Measurements from ENCODE around the gene RIN1. TPM values are rescaled to one million over a fixed set of nuclear protein-coding genes. Genes with fewer than 3 reads are reported as not detected.

RIN1 gene
- total RNA-seq, 4 donors from 2014 or later, result 8.8 to 43.8 (median 14.4) TPM

- H3K27ac ChIP-seq, result peak overlapping the region; percentile 91 to 95 (median 94)
- H3K4me3 ChIP-seq, result peak overlapping the region in 3 of 4 donors; percentile 16 to 63 (median 30)
- H3K27me3 ChIP-seq, result no peaks in the 10 kb centered on the region
- DNase-seq, result no peak
- H3K4me1 ChIP-seq, result peaks cover 16 to 44% (median 31%) of the 10 kb centered on the region in 4 donors
- TF ChIP-seq POLR2AphosphoS5 (IDR thresholded peaks at IDR 0.05), result no peak
- TF ChIP-seq POLR2A (IDR thresholded peaks at IDR 0.05), result no peak
- TF ChIP-seq EP300 (IDR thresholded peaks at IDR 0.05; ENCODE audit: low read depth), result no peak
- no peak for TF ChIP-seq CTCF (IDR thresholded peaks at IDR 0.05)
- no peaks in the 10 kb centered on the region for H3K9me3 ChIP-seq
- 52% methylated on average over 30 of the region's 38 CpGs; no CpG with 5 or more reads in 1 of the 2 donors for WGBS, 2 donors (ENCODE audit: low coverage in 1 of 2)
- in situ Hi-C loops (cut with MboI; ENCODE audit: low pct_ligation_motif_present in 1 of 4, low pct_unique_long_range_greater_than_20kb in 1 of 4, low sequenced_read_pairs in 3 of 4) (no loop called here), intact Hi-C loops (cut with DNase I; ENCODE audit: low total_unique reads) (no loop called here)
- H3K36me3 ChIP-seq, result no peaks in the 10 kb centered on the region
Observed at GRCh38 chr11:66313321-66314185, 22.7 kb downstream of the RIN1 start.

- in situ Hi-C loops (cut with MboI; ENCODE audit: low pct_ligation_motif_present in 1 of 4, low pct_unique_long_range_greater_than_20kb in 1 of 4, low sequenced_read_pairs in 3 of 4) (no loop called here), intact Hi-C loops (cut with DNase I; ENCODE audit: low total_unique reads) (no loop called here)
Observed at GRCh38 chr11:66312549-66313320, 23.5 kb downstream of the RIN1 start.

GRCh38 chr11:66311965-66312548 lies 24.2 kb downstream of the RIN1 start:
- H3K4me1 ChIP-seq, result peaks cover 7 to 31% (median 20%) of the 10 kb centered on the region in 4 donors
- peak overlapping the region; percentile 18 to 63 (median 42) for H3K4me3 ChIP-seq
- peak overlapping the region; percentile 91 to 95 (median 94) for H3K27ac ChIP-seq
- no peaks in the 10 kb centered on the region for H3K9me3 ChIP-seq
- intact Hi-C loops (cut with DNase I; ENCODE audit: low total_unique reads) (loop anchor here (2.0 kb wide), 1 partner anchor 17 kb away; no protein-coding TSS in a partner anchor), in situ Hi-C loops (cut with MboI; ENCODE audit: low pct_ligation_motif_present in 1 of 4, low pct_unique_long_range_greater_than_20kb in 1 of 4, low sequenced_read_pairs in 3 of 4) (no loop called here)
- no peaks in the 10 kb centered on the region for H3K36me3 ChIP-seq
- H3K27me3 ChIP-seq, result no peaks in the 10 kb centered on the region
- no peak for TF ChIP-seq EP300 (IDR thresholded peaks at IDR 0.05; ENCODE audit: low read depth)
- TF ChIP-seq POLR2A (IDR thresholded peaks at IDR 0.05), result peak; percentile 46
- peak; percentile 16 to 69 (median 56) for TF ChIP-seq POLR2AphosphoS5 (IDR thresholded peaks at IDR 0.05)
- peak in 4 of 5 experiments; percentile 89 to 97 (median 93) for TF ChIP-seq CTCF (IDR thresholded peaks at IDR 0.05)
- DNase-seq, result peak; percentile 95
- WGBS, 2 donors (ENCODE audit: low coverage in 1 of 2), result 0% methylated on average over 5 to 44 of the region's 44 CpGs

More at GRCh38 chr11:66312549-66313320, 23.5 kb downstream of the RIN1 start:
- peak; percentile 99 for DNase-seq
- Histone ChIP-seq H3K4me3 (peak overlapping the region; percentile 18 to 63 (median 42)), H3K36me3 (no peaks in the 10 kb centered on the region), H3K27me3 (no peaks in the 10 kb centered on the region), H3K4me1 (peaks cover 9 to 36% (median 25%) of the 10 kb centered on the region in 4 donors), H3K27ac (peak overlapping the region; percentile 91 to 95 (median 94)), H3K9me3 (no peaks in the 10 kb centered on the region)
- 5% methylated on average over 49 of the region's 52 CpGs; no CpG with 5 or more reads in 1 of the 2 donors for WGBS, 2 donors (ENCODE audit: low coverage in 1 of 2)
- TF ChIP-seq POLR2A (IDR thresholded peaks at IDR 0.05) (peak; percentile 19), POLR2AphosphoS5 (IDR thresholded peaks at IDR 0.05) (peak; percentile 52 to 61 (median 52)), CTCF (IDR thresholded peaks at IDR 0.05) (no peak), EP300 (IDR thresholded peaks at IDR 0.05; ENCODE audit: low read depth) (no peak)

Measured in transverse colon (tissue), 4 donors.